ENCODE data around the gene CDX1.

- TF ChIP-seq CTCF (IDR thresholded peaks at IDR 0.05; ENCODE audit: control extremely low read depth in 1 of 3, insufficient read depth in 1 of 3, low read depth in 1 of 3, low read length in 3 of 3) = no peak
- TF ChIP-seq RBBP5 (IDR thresholded peaks at IDR 0.05; ENCODE audit: borderline replicate concordance, low read depth, low read length) = no peak
- TF ChIP-seq HDAC2 (IDR thresholded peaks at IDR 0.05; ENCODE audit: borderline replicate concordance in 1 of 2, low read depth in 2 of 2, low read length in 2 of 2) = no peak
- no peak for TF ChIP-seq EP300 (IDR thresholded peaks at IDR 0.05; ENCODE audit: borderline replicate concordance in 1 of 2, low read depth in 2 of 2, low read length in 2 of 2)
- TF ChIP-seq RAD21 (IDR thresholded peaks at IDR 0.05 in 1 of 2, conservative IDR thresholded peaks at IDR 0.05 in 1 of 2; ENCODE audit: low read depth in 2 of 2, low read length in 2 of 2) = no peak
- no peak for TF ChIP-seq POLR2A (IDR thresholded peaks at IDR 0.05; ENCODE audit: control extremely low read depth in 1 of 2, low read depth in 2 of 2, low read length in 2 of 2)
- no peak for TF ChIP-seq EZH2 (IDR thresholded peaks at IDR 0.05; ENCODE audit: low read depth, low read length, severe bottlenecking)
- no peak for TF ChIP-seq KDM1A (IDR thresholded peaks at IDR 0.05; ENCODE audit: borderline replicate concordance, low read length)
- no peak for TF ChIP-seq MAFK (IDR thresholded peaks at IDR 0.05; ENCODE audit: low read depth, low read length)
Observed at GRCh38 chr5:150142185-150142958, 24.2 kb upstream of the CDX1 start.

Data from H1 (cell line).